Sciatic nerve (tissue), 2 donors: ENCODE measurements around the gene LVRN. TPM values are rescaled to one million over a fixed set of nuclear protein-coding genes. Genes with fewer than 3 reads are reported as not detected.
"Not testable (repeated sequence)": the region's sequence is repeated elsewhere in the genome, so short reads cannot be mapped to it uniquely, and the experiment has no call there.

ENCODE experiments used
- ATAC-seq: fragments of 200-7000 bp; cut with Tn5 transposase; one replicate; pipeline ENCODE4 v1.9.1; 2020; ENCODE audit warnings: mild to moderate bottlenecking, moderate library complexity
- DNase-seq: peaks from one replicate; pipeline ENCODE4 v3.0.0-alpha.2; 2020; ENCODE audit warnings: low spot score
- intact Hi-C: fragments of 100-400 bp; cut with DNase I; formaldehyde crosslinking; loops from one replicate; pipeline ENCODE4 v1.14.2; 2022
- total RNA-seq: library from RNA; stranded (reverse); fragmentation: NEBNext Ultra II Directional; extraction: Animal tissue kit (Norgen Biotek cat#: 25700); gene quantifications from one replicate; pipeline ENCODE4 v1.2.1, GENCODE V29; 2021
- donor health status: DM: no; HTN: no; CAD: no.
- donor health status: DM: no; HTN: no; CAD: no.

The LVRN gene, protein sequence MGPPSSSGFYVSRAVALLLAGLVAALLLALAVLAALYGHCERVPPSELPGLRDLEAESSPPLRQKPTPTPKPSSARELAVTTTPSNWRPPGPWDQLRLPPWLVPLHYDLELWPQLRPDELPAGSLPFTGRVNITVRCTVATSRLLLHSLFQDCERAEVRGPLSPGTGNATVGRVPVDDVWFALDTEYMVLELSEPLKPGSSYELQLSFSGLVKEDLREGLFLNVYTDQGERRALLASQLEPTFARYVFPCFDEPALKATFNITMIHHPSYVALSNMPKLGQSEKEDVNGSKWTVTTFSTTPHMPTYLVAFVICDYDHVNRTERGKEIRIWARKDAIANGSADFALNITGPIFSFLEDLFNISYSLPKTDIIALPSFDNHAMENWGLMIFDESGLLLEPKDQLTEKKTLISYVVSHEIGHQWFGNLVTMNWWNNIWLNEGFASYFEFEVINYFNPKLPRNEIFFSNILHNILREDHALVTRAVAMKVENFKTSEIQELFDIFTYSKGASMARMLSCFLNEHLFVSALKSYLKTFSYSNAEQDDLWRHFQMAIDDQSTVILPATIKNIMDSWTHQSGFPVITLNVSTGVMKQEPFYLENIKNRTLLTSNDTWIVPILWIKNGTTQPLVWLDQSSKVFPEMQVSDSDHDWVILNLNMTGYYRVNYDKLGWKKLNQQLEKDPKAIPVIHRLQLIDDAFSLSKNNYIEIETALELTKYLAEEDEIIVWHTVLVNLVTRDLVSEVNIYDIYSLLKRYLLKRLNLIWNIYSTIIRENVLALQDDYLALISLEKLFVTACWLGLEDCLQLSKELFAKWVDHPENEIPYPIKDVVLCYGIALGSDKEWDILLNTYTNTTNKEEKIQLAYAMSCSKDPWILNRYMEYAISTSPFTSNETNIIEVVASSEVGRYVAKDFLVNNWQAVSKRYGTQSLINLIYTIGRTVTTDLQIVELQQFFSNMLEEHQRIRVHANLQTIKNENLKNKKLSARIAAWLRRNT
- total RNA-seq: 5.6 TPM

DNA sequence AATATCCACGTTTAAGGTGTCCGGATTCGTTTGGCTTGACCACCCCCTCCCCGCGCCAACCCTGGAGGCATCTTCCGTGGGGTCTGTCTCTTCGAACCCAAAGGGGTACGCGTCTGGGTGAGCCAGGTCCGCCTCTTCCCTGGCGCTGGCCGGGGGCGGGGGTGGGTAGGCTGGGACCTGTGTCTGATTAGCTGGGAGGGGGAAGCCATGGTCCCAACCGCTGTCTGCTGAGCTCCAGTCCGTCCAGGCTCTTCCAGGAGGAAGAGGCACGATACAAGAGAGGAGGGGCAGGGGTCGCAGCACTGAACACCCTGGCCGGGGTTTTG, at the start of gene LVRN:
Gene LVRN (plus strand): TSS at position 237 of the 326 bp plus-strand sequence. CDS start 143 bp downstream, outside the sequence.
- intact Hi-C loops: no loop called here
- DNase-seq (no peak), ATAC-seq (peak; percentile 7)

DNA sequence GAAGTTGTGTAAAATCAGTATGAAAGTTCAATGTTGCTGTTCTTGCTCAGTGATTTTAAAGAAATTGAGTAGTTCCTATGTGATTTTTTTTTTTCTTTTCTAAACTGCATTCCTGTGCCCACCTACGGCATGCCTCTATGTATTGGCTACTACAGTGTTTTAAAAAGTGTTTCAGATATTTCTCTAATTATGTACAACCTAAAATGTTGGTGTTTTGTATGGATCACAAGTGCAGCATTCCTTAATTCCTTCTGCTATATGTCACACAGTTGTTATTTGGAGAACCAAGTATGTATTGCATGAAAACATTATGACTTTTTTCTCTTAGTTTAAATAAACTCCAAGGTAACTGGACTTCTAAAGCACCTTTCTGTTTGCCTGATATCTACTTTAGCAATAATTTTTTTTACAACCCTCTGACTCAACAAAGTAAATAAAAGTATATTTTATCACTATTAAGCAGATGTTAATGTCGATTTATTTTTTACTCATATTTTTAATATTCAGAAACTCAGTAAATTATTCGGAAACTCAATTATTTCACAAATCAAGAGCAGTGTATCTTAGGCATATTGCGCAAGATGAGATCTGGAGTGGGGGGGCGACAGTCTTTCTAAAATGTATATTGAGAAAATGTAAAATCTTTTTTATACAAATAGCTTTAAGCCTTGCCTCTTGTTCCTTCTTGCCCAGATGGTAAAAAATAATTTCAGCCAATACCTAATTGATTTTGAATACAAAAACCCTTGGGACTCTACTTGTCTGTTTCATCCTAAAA, 48.5 kb upstream of the LVRN start:
- ATAC-seq, DNase-seq, intact Hi-C loops: not testable (repeated sequence)

DNA sequence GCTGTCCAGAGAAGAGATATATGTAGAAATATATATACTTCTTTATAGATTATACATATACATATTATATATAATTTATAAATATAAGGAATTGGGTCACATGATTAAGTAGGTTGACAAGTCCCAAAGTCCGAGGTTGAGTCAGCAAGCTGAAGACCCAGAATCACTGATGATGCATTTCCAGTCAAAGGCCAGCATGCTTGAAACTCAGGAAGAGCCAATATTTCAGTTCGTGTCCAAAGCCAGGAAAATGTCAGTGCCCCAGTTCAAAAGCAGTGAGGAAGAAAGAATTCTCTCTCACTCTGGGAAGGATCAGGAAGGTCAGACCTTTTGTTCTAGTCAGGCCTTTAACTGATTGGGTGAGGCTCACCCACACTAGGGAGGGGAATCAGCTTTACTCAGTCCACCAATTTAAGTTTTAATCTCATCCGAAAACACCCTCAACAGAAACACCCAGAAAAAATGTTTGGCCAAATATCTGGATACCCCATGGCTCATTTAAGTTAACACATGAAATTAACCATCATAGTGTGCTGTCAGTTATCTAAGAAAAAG, 42.0 kb upstream of the LVRN start:
- intact Hi-C loops: no loop called here
- no peak for ATAC-seq
- DNase-seq: no peak

DNA sequence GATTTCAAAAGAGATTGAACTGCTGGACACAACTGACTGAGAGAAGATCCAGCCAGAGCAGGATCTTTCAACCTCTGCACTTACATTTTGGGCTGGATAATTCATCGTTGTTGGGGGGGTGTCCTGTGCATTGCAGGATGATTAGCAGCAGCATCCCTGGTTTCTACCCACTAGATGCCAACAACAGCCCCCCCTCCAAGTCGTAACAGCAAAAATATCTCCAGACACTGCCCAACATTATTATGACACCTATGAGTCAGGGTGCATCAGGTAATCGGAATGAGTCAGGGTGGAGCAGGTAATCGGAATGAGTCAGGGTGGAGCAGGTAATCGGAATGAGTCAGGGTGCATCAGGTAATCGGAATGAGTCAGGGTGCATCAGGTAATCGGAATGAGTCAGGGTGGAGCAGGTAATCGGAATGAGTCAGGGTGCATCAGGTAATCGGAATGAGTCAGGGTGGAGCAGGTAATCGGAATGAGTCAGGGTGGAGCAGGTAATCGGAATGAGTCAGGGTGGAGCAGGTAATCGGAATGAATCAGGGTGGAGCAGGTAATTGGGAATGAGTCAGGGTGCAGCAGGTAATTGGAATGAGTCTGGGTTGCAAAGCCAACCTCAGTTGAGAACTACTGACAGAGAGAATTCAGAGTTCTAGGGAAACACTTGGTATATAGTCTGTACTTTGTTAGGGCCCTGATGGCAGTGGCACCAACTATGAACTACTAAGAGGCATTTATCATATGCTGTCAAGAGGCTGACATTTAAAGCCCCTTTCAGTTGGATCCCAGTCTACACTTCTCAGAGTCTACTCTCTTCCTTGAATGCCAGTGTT, 33.5 kb upstream of the LVRN start:
- intact Hi-C loops, ATAC-seq, DNase-seq: not testable (repeated sequence)

DNA sequence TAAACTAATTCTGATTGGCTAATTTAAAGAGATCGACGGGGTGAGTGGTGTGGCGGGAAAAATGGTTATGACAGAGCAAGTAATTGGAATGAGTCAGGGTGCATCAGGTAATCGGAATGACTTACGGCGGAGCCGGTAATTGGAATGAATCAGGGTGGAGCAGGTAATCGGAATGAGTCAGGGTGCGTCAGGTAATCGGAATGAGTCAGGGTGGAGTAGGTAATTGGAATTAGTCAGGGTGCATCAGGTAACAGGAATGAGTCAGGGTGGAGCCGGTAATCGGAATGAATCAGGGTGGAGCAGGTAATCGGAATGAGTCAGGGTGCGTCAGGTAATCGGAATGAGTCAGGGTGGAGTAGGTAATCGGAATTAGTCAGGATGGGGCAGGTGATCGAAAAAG, 32.1 kb upstream of the LVRN start:
- intact Hi-C loops, DNase-seq, ATAC-seq: not testable (repeated sequence)

DNA sequence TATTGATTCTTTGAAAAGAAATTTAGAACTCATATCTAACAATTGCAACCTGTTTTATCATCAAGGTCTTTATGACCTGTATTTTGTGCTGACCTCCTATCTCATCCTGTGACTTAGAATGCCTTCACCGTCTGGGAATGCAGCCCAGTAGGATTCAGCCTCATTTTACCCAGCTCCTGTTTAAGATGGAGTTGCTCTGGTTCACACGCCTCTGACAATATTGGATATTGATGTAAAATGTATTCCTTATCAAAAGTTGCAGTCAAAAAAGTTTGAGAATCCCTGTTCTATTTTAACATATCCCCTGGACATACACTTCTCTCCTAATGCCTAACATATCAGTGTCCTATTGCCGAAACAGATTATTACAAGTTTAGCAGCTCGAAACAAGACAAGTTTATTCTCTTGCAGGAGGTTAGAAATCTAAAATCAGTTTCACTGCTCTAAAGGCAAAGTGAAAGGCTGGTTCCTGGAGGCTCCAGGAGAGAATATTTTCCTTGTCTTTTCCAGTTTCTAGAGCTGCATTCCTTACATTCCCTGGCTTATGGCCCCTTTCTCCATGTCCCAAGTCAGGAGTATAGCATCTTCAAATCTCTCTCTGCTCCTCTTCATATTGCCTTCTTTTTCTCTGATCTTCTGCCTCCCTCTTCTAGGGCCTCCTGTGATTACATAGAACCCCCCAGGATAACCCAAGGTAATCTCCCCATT, 31.5 kb upstream of the LVRN start:
- intact Hi-C loops: no loop called here
- DNase-seq (no peak), ATAC-seq (no peak)

DNA sequence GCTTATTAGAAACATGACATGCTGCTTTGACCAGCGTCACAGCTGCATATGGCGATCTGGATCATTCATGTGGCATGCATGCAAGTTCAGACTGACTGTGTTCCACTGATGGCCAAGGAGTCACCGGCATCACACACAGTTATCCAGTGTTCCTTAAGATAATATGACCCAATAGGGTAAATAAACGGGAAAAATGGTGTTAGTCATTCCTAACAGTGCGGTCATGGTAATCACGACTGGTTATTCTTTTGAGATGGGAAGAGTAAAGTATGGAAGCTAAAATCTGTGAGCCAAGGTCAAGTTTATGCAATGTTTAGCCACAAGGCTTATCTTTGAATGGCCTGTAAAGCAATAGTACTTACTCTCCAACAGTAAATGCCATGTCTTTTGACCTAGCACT, 29.3 kb upstream of the LVRN start:
- intact Hi-C loops: no loop called here
- DNase-seq (no peak), ATAC-seq (no peak)

DNA sequence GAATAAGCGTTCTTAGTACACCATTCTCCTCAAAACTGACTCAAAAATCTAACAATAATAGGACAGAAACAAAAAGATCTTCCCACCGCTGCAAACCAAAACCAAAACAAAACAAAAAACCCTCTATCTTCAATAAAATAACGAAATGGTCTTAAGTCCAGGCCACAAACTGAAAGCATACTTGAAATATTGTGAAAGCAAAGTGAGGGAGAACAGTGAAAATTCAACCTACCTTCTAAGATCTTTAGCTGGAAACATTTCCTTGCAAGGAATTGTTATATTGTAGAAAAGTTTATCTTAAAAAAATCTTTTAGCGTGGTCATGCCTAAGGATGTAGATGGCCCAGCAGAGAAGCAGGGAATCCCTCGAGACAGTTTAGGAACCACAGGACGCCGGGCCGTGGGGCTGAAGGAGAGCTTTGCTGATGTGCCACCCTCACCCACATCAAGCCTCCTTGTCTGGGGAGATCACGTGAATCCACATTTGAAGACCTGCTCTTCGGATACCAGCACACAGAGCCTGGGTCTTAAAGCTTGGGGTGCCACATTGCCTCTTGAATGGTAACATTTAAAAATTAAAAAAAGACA, 27.8 kb upstream of the LVRN start:
- intact Hi-C loops: no loop called here
- ATAC-seq: no peak

DNA sequence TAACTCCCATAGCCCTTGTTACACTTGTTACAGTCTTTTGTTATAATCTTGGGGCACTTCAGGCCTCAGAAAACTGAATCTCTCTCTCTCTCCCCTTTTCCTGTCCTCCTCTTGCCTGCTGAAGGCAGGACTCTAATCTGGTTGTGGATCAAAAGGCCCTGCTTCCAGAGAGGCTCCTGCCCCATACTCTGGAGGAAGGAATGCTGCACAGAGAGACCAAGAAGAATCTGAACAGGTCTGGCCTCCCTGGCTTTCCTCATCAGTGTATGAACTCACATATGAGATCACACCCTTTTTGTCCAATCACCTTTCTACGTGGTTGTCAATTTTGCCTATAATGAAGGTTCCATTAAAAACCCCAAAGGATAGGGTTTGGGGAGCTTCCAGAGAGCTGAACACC, 26.2 kb upstream of the LVRN start:
- no peak for ATAC-seq
- DNase-seq: no peak
- intact Hi-C loops: no loop called here

More for the DNA sequence above, 27.8 kb upstream of the LVRN start:
- DNase-seq: no peak

DNA sequence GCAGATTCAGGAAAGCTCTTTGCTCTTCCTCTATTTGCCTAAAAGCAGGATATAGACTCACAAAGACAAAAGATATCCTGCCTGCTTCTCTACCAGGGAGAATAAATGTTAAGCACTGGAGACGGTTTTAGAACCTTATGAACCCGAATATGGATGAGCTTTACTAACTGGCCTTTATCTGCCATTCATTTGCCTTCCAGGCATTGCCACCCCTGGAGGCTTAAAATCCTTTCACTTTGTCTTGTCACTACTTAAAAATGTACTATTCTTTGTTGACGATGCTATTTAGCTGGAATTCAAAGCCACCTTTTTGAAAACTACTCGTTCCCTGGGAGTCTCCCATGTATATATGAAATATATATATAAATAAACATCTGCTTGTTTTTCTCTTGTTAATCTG, 23.2 kb upstream of the LVRN start:
- DNase-seq (no peak), ATAC-seq (no peak)
- intact Hi-C loops: no loop called here

DNA sequence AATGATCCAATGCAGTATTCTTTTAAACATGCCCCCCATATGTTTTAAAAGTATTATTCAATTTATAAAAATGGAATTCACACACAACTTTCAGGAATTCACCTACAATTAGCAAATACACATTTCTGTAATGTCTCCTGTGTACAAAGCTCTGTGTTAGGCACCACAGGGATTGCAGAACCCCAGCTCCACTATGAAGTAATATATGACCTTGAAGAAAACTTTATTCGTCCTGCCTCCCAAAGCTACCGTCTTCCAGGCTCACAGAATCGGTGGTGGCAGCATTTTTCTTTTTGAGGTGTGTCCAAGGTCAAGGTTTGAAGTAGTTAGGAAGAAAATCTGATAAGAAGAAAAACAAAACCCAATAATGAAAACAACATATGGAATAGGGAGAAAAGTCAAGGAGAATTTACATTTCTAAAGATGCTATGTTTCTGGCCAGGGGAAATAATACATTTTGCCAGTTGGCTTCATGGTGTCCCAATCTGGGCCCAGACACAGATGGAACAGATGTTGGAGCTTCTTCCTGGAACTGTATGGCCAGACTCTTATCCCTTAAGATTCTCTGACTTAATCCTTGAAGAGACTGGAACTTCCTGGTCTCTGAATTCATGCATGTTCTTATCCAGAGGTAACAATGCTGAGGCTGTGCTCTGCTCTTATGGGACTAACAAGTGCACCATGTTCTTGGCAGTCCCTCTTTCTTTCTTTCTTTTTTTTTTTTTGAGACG, 22.0 kb upstream of the LVRN start:
- ATAC-seq (peak; percentile 49), DNase-seq (no peak)
- intact Hi-C loops: no loop called here

DNA sequence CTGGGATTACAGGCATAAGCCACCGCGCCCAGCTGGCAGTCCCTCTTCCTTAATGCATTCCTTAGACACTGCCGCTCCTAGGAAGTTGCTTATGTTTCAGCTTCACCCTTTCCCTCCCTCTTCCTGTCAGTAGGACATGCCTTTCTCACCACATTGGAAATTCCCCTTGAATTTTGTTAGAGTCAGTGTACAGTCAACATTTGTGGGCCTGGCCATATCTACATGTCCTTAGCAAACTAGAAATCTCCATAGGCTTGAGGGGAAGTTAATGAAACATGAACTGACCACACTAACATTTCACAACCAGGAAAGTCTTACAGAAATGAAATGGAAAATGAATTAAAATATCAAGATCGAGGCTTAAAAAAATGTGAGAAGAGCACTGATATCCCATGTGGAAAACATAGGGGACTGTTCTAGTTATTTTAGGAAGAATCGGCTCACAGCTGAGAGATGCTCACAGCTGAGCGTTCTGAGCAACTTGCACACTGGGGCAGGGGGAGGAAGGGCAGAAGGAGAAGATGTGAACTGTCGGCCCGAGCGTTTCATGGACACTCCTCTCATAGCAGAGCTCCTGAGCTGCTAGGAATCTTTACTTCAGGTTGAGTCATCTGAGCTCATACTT, 21.1 kb upstream of the LVRN start:
- DNase-seq (no peak), ATAC-seq (peak; percentile 30)
- intact Hi-C loops: no loop called here

DNA sequence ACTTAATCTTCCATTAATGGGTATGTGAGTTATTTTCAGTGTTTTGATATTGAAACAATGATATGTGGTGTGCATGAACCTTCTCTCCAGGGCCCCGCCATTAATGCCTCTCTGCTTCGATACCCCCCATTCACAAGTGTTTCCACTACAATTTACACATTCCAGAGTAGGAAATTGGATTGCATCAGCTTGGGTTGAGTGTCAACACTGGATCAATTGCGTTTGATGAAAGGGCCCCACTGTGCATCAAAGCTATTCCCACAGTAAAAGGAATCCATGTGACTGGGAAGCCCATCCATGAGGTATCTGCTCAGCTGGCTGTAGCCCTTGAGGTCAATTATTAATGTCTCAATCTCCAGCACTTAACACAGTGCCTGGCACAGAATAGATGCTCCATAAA, 17.8 kb upstream of the LVRN start:
- DNase-seq (no peak), ATAC-seq (no peak)
- intact Hi-C loops: no loop called here

DNA sequence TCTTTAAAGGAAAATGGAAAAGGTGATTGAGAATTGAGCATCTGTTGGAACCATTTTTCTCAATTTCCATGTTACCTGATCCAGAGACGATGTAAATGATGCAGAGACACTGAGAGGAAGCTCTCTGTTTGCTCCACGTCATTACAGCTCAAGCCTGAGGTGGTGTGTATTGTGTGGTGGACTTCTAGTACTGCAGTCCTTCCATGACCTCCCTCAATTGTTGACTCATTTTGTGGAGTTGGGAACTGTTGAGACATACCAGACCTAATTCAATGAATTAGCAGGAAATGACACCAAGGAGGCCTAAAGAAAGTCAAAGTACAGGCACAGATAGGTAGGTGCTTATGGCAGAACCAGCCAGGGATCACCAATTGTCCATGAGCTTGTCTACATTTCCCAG, 15.6 kb upstream of the LVRN start:
- DNase-seq (no peak), ATAC-seq (no peak)
- intact Hi-C loops: no loop called here

DNA sequence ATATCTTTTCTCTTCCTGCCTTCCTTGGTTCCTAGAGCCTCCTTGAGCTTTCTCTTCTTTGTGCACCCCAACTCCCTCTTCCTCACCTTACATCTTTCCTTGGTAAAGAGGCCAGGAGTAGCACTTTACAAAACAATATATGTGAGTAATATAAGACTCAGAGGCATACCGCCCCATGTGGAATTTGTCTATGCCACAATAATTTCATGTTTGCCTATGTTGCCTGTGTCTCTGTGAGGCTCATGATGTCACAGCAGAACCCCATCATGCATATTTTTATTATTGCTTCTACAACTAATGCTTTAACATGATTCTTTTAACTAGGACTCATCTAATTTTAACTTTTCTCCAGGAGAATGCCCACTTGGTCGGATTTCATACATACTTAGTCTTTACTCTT, 15.0 kb upstream of the LVRN start:
- intact Hi-C loops: no loop called here
- no peak for ATAC-seq
- DNase-seq: no peak

DNA sequence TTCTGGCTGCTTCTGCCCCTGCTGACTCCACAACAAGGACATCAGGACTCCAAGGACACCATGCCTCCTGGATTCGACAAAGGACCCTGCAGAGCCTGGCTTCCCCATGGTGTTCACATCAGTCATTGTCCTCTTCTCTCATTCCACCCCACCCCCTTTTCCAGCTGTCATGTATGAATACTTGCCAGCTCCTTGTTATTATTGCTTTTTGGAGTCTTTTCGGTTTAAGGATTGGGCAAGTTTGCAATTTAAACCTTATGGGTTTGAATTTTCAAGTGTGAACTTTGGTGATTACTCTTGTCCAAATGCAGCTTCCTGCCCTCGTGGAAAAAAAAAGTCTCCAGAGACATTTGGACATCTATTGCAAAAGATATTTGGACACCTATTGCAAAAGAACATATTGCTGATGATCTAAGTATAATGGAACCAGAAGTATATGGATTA, 14.2 kb upstream of the LVRN start:
- DNase-seq (no peak), ATAC-seq (peak; percentile 42)
- intact Hi-C loops: no loop called here
